ENCODE results near the gene UAP1L1.
"Not testable (repeated sequence)": the region's sequence is repeated elsewhere in the genome, so short reads cannot be mapped to it uniquely, and the experiment has no call there.

The UAP1L1 gene

DNA sequence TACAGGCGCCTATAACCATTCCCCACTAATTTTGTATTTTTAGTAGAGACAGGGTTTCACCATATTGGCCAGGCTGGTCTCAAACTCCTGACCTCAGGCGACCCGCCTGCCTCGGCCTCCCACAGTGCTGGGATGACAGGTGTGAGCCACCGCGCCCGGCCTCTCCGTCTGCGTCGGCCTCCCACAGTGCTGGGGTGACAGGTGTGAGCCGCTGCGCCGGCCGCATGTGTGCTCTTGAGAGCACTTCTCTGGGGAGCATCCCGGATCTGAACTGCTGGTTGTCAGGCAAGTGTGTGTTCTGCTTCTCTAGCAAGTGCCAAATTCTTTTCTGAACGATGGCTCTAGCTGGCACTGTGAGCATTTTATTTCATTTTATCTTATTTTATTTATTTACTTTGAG lies 19.8 kb upstream of the UAP1L1 start:
- DNase-seq = no peak

GRCh38 chr9:137058521-137059234 lies 18.6 kb upstream of the UAP1L1 start:
- no peak for DNase-seq

GRCh38 chr9:137062384-137062783 lies 14.9 kb upstream of the UAP1L1 start:
- no peak for DNase-seq

GRCh38 chr9:137062798-137063197 lies 14.5 kb upstream of the UAP1L1 start:
- DNase-seq = not testable (repeated sequence)

- no peak for DNase-seq
These were observed 13.8 kb upstream of the UAP1L1 start for GRCh38 chr9:137063311-137064026.

- DNase-seq = peak in 1 of 2 experiments; percentile 9
These were observed 13.1 kb upstream of the UAP1L1 start for GRCh38 chr9:137064027-137064879.

- DNase-seq = no peak
These were observed 12.5 kb upstream of the UAP1L1 start for GRCh38 chr9:137064880-137065164.

DNA sequence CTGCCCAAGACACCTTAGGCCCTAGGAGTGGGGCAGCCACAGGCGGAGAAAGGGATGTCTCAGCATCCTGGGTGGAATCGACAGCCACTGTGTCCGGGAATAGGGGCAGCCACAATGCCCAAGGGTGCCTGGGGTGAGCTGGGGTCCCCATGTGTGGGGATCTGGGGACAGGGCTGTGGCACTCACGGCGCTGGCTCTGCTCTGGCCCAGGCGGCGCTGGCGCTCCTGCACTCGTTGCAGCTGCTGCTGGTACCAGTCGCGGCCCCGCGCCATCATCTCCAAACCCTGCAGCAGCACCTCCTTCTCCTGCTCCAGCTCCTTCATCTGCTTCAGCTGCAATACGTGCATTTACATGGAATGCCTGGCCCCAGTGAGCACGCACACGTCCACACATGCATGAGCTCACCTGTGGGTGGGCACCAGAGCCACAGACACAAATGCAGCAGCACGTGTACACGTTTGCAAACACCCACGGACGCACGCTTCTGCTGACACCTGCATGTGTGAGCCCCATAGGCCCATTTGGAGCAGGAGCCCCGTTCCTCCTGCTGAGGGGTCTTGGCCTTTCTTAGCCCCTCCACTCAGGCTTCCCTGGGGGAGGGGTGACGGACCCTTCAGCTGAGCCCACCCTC lies 11.9 kb upstream of the UAP1L1 start:
- DNase-seq = no peak

DNA sequence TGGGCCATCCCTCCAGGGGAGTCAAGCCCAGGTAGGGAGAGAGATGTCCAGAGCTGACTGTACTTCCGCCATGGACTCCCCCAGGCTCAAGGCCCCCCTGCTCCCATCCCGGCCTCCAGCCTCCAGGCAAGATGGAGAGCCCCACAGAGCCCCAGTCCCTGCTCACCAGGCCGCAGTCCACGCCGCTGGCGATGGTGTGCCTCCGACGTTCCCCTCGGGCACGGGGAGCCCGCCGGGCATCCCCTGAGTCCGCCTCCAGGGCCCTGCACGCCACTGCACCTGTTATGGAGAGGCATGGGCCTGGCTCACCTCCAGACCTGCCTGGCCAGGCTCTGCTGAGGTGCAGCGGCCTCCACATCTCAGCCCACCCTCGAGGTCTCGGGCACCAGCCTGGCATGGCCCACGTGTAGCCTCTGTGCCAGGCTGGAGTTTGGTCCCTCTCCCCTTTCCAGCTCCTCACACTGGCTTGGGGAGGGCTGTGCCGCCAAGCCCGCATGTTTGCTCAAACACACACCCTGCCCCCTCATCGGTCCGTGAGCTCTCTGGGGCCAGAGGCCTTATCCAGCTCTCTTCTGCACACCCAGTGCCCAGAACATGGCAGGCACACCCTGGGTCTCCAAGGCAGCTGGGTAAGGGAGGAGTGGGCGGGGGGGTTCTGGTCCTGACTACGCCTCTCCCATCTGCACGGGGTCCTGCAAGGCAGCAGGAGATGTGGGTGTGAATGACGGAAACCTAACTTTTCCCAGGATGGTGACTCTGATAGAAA lies 11.0 kb upstream of the UAP1L1 start:
- DNase-seq = no peak

GRCh38 chr9:137067860-137068538 lies 9.3 kb upstream of the UAP1L1 start:
- peak in 1 of 2 experiments; percentile 21 for DNase-seq

GRCh38 chr9:137068539-137069507 lies 8.5 kb upstream of the UAP1L1 start:
- DNase-seq = no peak

- DNase-seq = no peak
These were observed 7.7 kb upstream of the UAP1L1 start for GRCh38 chr9:137069508-137070091.

GRCh38 chr9:137070201-137070905 lies 7.0 kb upstream of the UAP1L1 start, which contains the start of gene SAPCD2:
Gene SAPCD2 (minus strand): TSS chr9:137070557. CDS start chr9:137070460, 97 bp downstream.
- DNase-seq = peak in 1 of 2 experiments; percentile 36

GRCh38 chr9:137070906-137071275 lies 6.4 kb upstream of the UAP1L1 start:
- DNase-seq = no peak

- DNase-seq = no peak
These were observed 6.0 kb upstream of the UAP1L1 start for GRCh38 chr9:137071282-137071681.

GRCh38 chr9:137073992-137074399 lies 3.3 kb upstream of the UAP1L1 start:
- no peak for DNase-seq

DNA sequence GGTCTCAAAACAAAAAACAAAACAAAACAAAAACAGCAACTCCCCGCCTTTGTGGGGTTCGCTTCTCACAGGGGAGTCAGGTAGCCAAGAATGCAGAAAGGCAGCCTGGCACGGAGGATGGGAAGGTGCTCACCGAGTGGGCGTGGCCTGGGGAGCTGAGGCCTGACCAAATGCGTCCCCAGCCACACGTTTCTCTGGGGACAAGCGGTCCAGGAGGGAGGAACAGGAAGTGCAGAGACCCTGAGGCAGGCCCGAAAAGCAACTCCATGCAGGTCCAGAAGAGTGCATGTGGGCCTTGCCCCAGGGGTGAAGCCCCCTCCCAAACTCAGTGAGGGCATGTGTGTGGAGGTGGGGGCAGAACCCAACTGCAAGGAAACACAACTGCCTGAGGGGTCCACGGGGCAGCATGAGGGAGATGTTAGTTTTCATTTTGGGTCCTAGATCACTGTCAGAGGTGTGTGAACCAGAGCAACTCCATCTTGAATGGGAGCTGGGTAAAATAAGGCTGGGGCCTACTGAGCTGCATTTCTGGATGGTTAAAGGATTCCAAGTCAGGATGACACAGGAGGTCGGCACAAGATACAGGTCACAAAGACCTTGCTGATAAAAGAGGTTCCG lies 2.6 kb upstream of the UAP1L1 start:
- no peak for DNase-seq

DNA sequence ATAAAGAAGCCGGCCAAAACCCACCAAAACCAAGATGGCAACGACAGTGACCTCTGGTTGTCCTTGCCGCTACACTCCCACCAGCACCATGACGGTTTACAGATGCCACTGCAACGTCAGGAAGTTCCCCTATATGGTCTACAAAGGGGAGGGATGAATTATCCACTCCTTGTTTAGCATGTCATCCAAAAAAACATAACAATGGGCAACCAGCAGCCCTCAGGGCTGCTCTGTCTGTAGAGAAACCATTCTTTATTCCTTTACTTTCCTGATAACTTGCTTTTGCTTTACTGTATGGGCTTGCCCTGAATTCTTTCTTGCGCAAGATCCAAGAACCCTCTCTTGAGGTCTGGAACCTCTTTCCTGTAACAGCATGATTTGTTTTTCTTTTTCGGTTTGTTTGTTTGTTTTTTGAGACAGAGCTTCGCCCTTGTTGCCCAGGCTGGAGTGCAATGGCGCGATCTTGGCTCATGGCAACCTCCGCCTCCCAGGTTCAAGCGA lies 2.0 kb upstream of the UAP1L1 start:
- DNase-seq = no peak

DNA sequence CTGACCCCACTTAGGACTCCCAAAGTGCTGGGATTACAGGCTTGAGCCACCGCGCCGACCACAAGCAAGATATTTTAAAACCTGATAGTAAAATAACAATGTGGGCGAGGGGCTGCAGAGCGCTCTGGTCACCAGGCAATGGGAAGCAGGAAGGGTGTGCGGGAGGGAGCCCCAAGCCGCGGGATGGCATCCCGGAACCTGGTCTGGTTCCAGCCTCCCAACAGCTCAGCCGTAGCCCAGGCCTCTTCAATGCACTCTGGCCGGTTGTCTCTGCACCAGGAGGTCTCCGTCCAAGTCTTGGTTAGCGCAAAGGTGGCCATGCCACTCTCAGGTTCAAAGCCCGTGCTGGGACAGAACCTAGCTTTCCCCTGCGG lies 694 bp upstream of the UAP1L1 start:
- no peak for DNase-seq

All from cerebellar nuclear complex (tissue), 1 donor.